Skin epidermis (tissue), 12 donors: ENCODE measurements around the gene BEX3.

Experiments
- H3K27ac ChIP-seq, 21 experiments: fragments of 200-600 bp; sonication (generic) in 11 of 21; one replicate each; pipeline ENCODE4 v1.5.0; 2020; ENCODE audit warnings: mild to moderate bottlenecking in 3 of 21, inconsistent platforms in 2 of 21, moderate library complexity in 2 of 21
- H3K4me3 ChIP-seq, 7 experiments: fragments of 200-600 bp; sonication (generic) in 2 of 7; one replicate each; pipeline ENCODE4 v1.5.0; 2020; ENCODE audit warnings: inconsistent platforms in 2 of 7, mild to moderate bottlenecking in 2 of 7, moderate library complexity in 1 of 7

Gene BEX3

DNA sequence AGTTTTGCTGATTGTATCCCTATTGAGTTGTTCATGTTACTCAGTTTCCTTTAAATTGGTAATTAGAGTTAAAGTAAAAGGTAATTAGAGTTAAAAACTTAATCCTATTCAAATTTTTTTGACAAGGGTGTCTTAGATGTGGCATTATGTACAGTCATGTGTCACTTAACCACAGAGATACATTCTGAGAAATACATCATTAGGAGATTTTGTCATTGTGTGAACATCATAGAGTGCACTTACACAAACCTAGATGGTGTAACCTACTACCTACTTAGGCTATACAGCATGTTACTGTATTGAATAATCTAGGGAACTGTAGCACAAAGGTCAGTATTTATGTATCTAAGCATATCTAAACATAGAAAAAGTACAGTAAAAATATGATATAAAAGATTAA is 39.2 kb downstream of the BEX3 start:
- no peak overlapping the region for H3K27ac ChIP-seq

DNA sequence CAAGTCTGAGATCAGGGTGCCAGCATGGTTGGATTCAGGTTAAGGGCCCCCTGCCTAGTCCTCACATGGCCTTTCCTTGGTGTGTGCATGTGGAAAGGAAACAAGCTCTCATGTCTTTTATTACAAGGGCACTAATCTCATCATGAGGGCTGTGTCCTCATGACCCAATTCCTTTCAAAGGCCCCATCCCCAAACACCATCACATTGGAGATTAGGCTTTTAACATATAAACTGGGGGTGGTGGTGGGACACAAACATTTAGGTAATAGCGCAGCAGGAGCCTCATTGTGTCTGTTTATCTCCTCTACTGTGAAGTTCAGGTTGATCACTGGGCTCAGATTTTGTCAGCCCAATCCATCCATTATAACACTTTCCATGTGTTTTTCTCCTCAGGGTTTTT is 41.0 kb downstream of the BEX3 start:
- H3K27ac ChIP-seq = no peak overlapping the region
- H3K4me3 ChIP-seq = no peak overlapping the region

More for the DNA sequence above, 39.2 kb downstream of the BEX3 start:
- no peak overlapping the region for H3K4me3 ChIP-seq

DNA sequence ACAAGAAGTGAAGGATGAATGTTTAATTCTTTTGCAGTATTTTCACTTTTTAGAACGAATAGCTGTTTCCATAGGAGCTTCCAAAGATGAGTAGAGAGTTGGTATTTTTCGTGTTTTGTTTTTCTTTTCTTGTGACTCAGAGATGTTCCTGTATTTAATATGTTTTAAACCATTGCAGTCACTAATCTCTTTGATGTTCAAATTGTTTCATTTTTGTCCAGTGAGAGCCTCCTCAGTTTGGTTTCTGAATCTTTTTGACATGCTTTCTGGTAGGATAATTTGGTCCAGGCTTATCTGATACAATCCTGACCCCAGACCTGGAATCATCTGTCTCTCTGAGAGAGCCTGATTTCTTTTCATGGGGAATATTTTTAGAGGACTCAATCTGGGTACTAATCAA is 41.6 kb downstream of the BEX3 start:
- Histone ChIP-seq H3K4me3 (no peak overlapping the region), H3K27ac (no peak overlapping the region)

DNA sequence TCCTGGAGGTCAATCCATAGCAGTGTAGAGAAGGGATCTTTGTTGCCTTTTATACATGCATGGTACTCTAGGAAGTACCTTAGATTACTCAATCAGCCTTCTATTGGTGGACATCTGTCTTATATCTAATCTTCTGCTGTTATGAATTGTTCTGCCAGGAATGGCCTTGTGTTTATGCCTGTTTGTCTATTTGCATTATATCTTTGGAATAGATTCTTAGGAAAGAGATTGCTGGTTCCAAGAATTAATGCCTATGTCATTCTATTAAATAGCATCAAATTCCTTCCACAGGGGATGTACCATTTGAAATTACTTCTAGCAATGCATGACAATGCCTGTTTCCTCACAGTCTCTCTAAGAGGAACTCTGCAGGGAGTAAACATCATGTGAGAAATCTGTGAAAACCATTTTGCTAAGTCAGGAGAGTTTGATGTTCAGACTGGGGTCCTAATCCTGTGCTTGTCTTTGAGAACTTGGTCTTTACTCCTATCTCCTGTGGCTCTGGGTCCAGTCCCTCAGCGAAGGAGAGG is 42.5 kb downstream of the BEX3 start:
- no peak overlapping the region for H3K4me3 ChIP-seq
- no peak overlapping the region for H3K27ac ChIP-seq

DNA sequence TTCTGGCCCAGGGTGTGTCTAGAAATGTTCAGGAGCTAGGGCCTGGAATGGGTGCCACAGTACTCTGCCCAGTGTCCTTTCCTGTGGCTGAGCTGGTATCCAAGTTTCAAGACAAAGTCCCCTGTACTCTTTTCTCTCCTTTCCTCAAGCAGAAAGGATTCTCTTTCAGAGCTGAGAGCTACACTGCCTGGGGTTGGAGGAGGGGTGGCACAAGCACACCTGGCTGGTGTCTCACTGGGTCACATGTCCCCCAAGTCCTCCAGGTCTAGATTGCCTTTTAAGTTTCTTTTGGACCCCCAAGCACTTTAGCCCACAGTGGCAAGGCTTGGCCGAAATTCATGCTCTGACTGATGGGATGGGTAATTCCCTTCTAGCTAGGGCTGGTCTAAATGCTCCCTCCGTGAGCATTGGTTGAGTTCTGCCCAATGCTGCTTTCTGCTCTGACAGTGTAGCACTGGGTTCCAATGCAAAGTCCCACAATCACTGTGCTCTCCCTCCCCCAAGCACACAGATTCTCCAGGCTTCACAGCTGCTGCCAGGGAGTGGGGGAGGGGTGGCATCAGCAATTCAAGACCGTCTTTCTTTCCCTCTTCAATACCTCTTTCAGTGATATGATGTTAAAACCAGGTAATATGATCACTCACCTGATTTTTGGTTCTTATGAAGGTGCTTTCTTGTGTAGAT is 47.8 kb downstream of the BEX3 start:
- no peak overlapping the region for H3K4me3 ChIP-seq
- H3K27ac ChIP-seq = no peak overlapping the region
